ENCODE results near the gene FSCN2. TPM values are rescaled to one million over a fixed set of nuclear protein-coding genes. Genes with fewer than 3 reads are reported as not detected.

FSCN2 gene
- total RNA-seq, 1 donor from 2014 or later = 1.7 TPM

DNA sequence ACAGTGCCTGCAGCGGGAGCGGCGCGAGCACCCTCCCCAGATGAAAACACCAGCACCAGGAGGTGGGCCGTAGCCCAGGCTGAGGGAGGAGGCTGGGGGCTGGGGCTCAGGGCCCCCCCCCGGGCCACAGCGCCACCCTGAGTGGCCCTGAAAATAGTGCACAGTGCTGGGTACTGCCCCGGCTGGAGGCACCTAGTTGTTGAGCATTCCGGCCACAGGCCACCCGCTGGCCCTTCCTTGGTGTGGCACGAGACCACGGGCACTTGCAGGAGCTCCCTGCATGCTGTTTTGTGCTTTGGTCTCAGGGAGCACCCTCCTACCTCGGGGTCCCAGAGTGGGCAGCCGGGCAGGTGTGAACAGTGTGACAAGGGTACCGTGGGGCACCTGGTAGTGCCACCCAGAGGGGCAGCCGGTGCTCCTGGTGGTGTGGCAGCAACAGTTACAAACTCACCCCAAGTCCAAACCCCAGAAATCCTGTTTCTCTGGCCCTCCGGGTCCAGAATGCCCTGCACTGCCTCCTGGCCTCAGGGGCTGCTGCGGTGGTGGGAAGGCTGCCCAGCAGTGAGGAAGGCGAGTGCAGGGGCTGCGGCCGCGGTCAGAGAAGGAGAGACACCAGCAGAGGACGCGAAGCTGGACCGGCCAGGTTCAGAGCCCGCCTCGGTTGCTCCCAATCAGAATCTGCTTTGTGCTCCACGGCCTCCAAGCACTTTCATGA lies 11.9 kb downstream of the FSCN2 start:
- no peak for DNase-seq

DNA sequence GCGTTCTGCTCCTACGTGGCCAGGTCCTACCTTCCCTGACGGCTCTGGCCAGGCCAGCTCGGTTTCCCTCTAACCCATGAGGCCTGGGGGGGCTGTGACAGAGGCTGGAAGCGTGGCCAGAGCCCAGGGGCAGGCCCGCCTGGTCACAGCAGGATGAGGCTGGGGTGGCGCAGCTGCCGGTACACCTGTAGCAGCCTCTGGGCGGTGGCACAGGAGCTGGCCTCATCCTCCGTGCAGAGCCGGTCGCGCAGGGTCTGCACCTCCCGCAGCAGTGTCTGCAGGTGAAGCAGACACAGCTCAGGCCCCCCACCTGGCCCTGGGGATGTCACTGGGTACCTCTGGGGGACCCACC lies 12.5 kb downstream of the FSCN2 start:
- DNase-seq = no peak

DNA sequence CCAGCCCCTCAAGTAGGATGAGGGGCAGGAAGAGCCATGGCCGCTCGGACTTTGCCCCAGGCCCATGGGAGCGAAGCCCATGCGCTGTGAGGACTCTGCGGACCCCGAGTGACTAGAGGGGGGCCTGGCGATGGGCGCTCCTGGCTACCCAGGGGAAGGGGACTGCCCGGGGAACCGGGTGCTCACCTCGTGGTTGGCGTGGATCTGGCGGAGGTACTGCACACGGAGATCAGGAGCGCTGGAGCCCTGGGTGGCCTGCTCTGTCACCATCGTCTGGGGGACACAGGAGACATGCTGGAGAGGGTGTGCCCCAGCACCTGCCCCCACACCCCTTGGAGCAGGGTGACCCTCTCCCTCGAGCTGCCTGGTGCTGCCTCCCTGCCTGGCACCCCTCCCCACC lies 12.9 kb downstream of the FSCN2 start:
- no peak for DNase-seq

DNA sequence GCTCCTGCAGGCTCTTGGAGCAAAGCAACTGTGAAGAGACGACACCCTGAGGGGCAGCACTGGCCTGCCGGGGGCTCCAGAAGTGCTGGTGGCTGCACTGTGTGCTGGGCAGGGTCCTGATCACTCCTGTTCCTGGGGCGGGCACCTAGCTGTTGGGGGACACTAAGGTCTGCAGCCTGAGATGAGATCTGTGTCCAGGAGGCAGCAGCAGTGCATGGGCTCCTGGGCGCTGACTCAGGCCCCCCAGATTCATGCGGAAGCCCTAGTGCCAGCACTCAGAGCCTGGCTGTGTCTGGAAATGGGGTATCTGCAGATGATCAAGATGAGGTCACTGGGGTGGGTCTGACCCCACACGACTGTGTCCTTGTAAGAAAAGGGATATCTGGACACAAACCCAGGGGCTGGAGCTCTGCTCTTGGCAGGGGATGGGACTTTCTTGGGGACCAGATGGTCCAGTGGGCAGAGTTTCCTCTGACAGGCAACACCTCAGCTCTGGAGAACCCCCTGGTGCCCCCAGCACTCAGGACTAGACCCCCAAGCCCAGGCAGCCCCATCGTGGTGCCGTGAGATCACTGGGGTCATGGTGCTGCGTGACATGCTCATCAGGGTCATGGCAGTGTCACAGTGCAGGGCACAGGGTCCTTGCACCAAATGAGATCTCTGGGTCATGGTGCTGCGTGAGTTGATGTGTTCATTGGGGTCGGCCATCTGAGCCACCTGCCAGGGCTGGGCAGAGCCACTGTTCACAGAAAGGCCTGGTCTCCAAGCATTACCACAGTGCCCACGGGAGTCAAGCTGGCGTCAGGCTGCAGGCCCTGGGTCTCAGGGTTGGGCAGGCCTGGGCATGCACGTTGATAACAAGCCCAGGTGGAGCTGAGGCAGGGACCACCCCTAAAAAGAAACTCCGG lies 14.5 kb downstream of the FSCN2 start:
- no peak for DNase-seq

DNA sequence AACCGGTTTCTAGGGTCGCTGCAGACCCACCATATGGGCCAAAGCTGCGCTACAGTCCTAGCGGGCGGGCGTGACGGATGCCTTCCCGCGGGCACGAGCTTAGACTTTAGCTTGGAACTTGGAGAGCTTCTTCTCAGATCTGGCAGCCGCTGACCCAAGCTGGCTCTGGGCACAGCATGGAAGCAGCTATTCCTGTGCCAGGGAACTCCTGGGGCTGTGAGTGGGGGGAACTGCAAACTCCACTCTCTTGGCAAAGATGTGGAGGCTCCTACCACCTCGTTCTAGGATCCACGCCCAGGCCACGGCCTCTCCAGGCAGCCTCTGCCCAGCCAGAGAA lies 15.1 kb downstream of the FSCN2 start:
- DNase-seq = no peak

DNA sequence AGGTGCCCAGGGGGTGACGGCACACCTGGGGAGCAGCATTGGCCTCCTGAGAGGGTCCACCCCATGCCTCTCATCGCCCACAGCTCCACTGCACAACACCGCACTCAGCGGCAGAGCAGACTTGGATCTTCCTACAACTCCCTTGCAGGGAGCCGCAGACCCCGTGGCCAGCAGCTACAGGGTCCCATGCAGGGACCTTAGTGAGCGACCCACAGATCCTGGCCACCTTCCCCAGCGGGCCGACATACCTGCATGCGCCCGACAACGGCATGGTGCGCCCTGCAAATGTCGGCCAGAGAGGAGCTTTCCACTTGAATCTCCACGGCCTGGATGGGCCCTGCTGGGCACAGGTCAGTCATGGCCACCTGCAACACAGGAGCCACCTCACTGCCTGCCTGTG lies 15.6 kb downstream of the FSCN2 start:
- DNase-seq = no peak

DNA sequence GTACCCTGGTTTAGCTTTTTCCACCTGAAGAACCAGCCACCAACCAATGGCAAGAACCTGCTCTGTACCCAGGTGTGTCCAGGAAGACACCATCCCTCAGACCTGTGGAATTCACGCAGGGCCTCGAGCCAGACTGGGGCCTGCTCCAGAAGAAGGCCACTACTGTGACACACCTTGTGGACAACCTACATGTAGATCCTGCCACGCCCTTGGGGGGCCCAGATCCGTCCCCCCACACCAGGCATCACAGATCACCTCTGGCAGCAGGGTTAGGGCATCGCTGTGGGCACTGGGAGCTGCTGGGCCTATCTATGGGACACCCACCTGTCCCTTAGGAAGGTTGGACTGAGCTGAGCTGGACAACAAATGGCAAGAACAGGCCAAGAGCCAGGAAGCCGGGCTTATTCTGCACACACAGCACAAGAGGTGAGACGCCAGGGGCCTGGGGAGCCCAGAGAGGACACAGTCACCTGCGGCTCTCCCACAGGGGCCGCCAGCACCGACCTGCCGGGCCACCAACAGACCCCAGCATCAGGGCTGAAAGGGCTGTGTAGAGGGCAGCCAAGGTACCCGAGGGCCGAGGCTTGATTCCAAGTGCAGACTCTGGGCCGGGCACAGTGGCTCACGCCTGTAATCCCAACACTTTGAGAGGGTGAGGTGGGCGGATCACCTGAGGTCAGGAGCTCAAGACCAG lies 16.3 kb downstream of the FSCN2 start:
- no peak for DNase-seq

DNA sequence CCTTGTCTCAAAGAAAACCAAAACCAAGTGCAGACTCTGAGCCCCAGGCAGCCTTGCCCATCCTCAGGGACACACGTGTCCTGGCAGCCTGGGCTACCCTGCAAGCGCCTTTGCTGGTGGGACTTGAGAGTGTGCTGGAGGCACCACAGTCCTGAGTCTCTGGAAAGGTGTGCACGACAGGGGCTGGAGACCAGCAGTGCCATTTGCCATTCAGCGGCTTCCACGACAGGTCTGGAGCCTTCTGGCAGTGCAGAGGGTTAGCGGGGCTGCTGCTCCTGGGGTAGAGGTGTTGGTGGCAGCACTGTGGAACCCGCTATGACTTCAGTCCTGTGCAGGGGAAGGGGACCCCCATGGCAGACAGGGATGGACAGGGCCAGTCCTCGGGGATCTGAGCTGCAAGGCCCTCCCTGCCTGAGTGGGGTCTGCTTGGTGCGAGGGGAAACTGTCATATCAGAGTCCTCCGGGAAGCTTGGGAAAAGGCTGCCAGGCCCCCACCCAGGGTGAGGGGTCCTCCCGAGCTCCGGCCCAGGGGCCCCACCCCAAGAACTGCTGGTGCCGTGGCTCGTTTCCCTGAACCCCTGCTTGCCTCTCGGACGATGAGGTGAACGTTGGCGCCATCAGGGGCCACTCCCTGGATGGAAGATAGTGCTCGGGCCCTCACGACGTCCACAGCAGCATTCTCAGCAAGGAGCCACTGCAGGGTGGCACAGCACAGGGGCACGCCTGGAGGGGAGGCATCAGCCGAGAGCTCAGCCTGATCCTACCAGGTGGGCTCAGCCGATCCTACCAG lies 17.2 kb downstream of the FSCN2 start:
- DNase-seq = no peak

DNA sequence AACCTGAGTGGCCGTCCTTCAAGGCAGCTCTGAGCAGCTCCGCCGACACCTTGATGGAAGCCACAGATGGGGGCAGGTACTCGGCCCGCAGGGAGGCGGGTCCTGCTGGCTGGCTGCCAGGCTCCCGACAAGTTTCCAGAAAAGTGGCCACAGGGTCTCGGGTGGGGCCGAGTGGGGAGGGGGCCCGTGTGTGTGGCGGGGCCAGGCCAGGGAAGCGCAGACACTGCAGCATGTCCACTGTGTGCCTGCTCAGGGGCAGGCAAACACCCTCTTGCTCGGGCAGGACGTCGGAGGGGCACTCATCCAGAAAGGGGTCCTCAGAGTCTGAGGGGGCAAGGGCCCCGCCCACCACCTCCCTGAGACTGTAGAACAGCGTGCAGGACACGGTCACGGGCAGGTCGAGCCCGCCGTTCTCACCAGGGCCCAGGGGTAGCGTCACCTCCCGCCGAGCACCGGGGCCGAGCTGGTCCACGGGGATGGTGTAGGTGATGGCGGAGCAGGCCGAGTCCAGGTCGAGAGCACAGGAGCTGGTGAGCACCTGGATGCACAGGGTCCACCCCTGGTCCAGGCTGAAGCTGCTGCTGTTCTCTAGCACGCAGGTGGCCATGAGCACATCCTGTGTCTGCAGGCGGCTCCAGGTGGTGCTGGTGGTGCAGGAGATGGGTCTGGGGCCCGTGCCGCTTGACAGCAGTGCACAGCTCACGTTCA lies 18.9 kb downstream of the FSCN2 start:
- DNase-seq = no peak

DNA sequence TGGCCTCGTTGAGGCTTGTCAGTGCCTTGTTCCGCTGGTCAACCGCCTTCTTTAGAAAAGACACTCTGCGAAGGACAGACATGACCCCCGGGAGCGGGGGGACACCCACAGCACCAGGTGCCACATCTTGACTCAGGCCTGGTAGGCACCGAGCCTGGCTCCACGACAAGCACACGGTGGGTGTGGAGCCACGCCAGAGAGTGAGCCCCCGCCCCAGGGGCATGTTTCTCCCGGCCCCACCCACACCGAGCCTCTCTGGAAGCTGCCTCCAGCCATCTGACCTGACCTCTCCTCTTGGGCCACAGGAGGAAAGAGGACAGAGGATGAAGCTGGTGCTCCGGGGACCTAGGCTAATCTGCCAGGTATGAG lies 19.4 kb downstream of the FSCN2 start:
- DNase-seq = no peak

DNA sequence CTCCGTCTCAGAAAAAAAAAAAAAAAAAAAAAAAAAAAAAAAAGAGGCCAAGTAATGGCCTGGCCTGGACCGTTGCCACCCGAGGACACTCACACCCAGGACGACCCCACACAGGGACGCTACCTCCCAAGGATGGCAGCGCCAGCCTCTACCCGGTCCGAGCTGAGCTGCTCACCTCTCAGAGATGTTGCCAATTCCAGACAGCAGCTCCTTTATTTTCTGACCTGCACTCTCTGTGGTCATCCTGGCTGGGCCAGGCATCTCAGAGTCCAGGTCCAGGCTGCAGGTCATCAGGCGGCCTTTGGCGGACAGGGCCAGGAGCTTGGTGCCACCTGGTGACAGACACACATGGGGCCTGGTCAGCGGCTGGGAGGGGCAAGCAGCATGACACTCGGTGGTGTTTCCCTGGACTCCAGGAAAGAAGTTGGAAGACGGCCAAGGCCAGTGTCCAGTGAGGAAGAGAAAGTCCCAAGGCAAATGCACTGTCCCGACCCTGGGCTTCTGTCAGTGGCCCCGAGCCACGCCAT lies 20.9 kb downstream of the FSCN2 start:
- no peak for DNase-seq

DNA sequence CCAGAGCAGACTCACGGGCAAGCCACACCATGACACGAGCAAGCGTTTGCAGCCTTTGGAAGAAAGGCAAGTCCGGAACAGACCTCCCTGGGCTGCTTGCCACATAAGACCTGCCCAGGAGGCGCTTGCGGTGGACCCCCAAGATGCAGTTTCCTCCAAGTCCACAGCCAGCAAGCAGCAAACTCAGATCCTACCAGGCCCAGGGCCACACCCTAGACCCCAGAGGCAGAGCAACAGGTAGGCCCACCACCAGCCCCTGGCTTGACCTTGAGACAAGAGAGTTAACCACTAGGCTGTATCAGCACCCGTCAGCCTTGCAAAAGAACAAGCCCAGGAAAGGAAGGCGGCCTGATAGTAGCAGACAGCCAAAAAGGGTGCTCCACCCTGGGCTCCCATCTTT lies 21.6 kb downstream of the FSCN2 start:
- DNase-seq = no peak

DNA sequence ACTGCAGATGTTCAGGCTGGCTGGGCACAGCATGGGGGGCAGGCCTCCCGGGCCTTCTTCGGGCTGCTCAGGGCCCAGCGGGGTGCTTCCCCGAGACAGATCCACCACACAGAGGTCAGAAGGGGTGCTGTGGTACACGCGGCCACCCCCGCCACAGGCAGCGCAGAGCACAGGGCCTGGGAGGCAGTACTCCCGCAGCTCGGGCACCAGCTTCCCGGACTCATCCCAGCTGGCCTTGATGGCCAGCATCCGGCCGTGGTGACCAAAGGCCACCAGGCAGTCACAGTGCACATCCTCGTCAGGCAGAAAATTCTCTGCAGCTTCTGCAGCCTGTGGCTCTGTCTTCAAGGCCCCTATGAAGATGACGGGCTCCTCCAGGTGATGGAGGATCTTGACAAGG lies 22.1 kb downstream of the FSCN2 start:
- DNase-seq = no peak

DNA sequence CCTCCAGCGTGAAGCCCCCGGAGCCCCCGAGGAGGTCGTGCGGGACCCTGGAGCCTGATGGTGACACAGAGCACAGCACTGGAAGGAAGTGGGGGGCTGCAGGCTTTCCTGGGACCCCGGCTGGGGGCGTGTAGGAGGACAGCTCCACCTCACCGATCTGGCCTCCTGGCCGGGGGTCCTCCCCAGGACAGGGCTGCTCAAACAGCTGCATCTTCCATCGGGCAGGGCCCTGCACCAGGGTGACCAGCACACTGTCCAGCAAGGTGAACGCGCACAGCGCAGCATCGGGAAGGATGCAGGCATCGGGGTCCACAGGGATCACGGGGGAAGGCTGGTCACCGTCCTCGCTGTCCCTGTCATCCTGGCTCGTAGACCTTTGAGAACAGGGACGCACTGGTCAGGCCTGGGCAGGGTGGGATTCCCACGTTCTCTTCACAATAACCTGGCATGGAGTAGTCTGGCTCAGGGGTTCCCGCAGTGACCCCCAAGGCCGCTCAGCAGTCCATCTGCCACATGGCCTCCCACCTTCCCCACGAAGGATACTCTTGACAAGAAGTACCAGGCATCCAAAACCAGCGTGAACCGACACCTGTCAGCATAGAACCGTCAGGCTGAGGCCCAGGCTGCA lies 22.8 kb downstream of the FSCN2 start:
- DNase-seq = no peak

DNA sequence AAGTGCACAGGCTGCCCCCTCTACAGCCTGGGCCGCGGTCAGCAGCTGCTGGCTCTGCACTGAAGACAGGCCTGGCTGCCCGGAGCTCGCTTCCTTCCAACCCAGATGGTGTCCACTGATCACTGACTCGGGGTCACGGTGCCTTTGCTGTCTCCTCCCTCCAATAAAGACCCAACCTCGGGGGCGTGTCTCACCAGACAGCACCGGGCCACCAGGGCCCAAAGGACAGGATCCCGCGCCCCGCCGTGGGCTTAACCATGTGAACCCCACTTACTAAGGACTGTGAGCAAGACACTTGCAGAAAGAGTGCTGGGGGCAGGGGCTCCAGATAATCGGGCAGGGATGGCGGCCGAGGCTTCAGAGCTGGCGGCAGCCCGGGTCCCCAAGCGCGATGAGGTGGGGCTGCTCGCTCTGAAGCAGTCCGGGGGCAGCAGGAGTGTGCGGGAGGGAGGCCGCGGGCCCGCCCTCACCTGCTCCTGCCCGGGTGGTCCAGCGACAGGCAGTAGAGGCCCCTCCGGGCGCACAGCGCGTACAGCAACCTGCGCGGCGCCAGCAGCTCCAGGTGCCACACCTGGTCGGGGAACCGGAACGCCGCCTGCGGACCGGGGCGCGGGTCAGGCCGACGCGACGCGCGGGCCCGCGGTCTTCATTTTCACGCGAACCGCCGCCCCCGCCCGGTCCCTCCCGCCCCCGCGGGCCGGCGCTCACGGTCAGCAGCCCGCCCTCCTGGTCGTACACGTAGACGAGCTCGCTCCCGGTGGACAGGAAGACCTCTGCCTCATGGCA lies 23.5 kb downstream of the FSCN2 start:
- peak; percentile 36 for DNase-seq

DNA sequence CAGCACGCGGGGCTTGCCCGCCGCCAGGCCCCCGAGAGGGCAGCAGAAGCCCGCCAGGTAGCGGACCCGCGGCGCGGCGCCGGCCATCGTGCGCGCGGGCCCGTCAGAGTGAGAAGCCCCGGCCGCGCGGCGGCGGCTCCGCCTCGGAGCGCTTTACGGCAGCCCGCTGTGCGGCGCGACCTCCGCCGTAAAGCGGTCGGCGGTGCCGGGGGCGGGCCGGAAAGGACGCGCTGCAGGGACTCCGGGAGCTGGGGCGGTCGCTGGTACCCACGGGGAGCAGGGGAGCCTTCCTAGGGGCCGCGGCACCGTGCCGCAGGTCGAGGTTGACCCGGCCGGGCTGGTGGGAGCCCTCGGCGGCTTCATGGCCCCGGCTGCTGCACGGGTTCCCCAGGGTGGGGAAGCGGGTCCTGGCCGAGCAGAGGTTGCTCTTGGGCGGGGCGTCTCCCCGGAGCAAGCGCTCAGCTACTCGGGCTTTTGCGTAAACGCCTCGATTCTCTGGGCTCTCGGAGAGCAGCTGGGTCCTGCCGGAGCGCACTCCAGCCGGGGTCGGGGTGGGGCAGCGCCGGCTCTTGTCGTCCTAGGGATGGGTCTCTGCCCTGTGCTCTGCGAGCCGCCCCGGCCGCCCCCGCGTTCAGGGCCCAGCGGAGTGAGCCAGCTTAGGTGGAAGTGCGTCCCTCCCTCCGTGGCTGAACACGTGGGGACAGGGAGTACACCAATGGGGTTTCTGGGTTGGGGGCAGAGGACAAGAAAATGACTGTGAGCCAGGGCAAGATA lies 24.3 kb downstream of the FSCN2 start, which contains the start of gene FAAP100:
Gene FAAP100, minus strand, starts transcription at position 110 of the 774 bp plus-strand sequence. Its CDS starts 23 bp downstream, at position 87.
- peak; percentile 89 for DNase-seq

DNA sequence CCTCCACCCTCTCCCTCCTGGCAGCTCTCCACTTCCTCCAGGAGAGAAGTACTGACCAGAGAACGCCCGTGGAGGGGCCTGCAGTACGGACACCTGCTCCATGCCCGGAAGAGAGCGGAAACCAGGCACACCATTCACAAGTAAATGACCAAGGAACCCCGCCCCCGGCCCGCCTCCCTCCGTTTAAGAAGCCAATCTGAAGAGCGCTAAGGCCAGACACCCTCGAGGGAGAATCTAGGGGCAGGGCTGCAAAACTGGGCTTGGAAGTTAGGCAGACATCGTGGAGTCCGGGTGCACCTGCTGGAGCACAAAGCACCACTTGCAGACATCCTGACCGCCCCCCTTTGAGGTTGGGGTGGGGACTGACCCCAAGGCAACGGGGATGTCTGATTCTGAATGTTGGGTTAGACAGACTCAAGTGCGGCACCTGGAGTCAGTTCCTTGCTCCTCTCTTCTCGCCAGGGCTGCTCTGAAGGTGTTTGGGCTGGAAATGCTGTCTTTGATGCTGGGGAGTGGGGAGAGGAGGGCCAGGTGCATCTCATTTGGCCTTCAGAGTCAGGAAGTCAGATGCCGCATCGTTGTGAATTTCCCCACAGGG lies 24.9 kb downstream of the FSCN2 start:
- DNase-seq = peak; percentile 81

DNA sequence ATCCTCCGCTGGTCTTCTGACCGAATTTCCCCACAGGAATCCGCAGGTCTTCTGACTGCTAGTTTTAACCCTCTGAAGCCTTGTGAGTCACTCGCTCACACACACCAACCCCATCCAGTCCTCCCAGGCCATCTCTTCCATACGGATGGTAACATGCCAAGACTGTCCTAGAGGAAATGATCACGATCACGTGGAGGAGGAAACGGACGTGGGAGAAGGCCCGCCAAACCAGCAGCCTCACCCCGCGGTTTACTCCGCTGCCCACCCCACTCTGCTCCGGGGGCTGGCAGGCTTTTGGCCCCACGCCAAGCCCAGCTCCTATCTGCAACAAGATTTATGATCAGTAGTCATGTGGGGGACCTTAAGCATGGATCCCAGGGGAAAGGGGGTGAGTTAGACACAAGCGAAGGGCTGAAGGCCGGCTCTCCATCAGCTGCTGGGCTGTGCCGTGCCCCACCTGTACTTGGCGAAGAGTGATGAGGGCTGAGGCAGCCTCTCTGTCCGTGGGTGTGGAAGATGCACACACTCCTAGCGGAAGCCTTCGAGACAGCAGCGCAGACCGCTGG lies 25.5 kb downstream of the FSCN2 start:
- no peak for DNase-seq

All from tongue (tissue), 2 donors.